ENCODE results near the gene SLC4A9. TPM values are rescaled to one million over a fixed set of nuclear protein-coding genes. Genes with fewer than 3 reads are reported as not detected.
A peak's percentile ranks its signal among the peaks of the same experiment; 100 is the strongest.

SLC4A9 gene
- total RNA-seq, 1 donor from 2014 or later: 0.32 TPM

DNA sequence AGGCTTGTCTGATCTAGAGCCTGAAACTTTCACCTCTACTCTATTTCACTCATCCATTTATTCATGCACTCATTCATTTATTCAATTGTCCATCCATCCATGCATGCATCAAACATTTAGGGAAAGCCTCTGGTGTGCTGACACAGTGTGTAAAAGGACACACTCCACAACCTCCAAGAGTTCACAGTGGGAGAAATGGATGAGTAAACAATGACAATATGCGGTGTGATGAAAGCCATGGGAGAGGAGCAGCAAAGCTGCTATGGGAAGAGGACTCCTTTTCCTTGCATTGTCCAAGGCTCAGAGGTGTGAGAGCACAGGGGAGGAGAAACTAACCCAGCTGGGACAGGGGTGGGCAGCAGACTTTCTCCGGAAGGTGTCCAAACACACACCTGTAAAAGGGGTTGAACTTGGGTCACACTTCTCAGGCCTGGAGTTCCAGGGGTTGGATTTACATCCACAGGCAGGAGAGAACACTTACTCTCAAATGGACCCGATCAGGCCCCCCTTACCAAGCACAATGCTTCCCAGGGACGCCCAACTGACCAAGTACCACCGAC lies 35.9 kb upstream of the SLC4A9 start:
- Histone ChIP-seq H3K4me3 (no peak overlapping the region), H3K4me1 (peaks cover 74% of the 10 kb centered on the region), H3K27ac (peak overlapping the region; percentile 81), H3K9me3 (no peaks in the 10 kb centered on the region), H3K27me3 (ENCODE audit: low read depth) (no peaks in the 10 kb centered on the region), H3K36me3 (no peaks in the 10 kb centered on the region)
- DNase-seq: no peak
- TF ChIP-seq CTCF (IDR thresholded peaks at IDR 0.05): no peak
- intact Hi-C loops (cut with DNase I): no loop called here
- ATAC-seq: no peak

GRCh38 chr5:140324617-140325241 lies 35.3 kb upstream of the SLC4A9 start:
- DNase-seq (no peak), ATAC-seq (peak; percentile 53 to 64)
- Histone ChIP-seq H3K27ac (peak overlapping the region; percentile 81), H3K4me3 (no peak overlapping the region), H3K27me3 (ENCODE audit: low read depth) (no peaks in the 10 kb centered on the region), H3K36me3 (no peaks in the 10 kb centered on the region), H3K4me1 (peaks cover 75% of the 10 kb centered on the region), H3K9me3 (no peaks in the 10 kb centered on the region)
- TF ChIP-seq CTCF (IDR thresholded peaks at IDR 0.05): no peak
- intact Hi-C loops (cut with DNase I): no loop called here

DNA sequence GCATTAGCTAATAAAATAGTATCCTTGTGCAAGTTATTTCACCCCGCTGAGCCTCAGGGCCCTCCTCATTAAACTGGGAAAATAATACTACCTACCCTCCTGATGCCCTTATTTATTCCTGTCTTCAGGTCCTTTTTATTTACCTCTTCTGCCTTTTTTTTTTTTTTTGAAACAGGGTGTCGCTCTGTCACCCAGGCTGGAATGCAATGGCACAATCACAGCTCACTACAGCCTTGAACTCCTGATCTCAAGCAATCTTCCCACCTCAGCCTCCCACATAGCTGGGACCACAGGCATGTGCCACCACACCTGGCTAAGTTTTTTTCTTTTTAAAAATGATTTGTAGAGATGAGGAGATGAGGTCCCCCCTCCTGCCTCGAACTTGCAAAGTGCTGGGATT lies 34.5 kb upstream of the SLC4A9 start:
- no peaks in the 10 kb centered on the region for H3K27me3 ChIP-seq (ENCODE audit: low read depth)
- ATAC-seq: no peak
- no peak for TF ChIP-seq CTCF (IDR thresholded peaks at IDR 0.05)
- no peaks in the 10 kb centered on the region for H3K9me3 ChIP-seq
- no peaks in the 10 kb centered on the region for H3K36me3 ChIP-seq
- peaks cover 72% of the 10 kb centered on the region for H3K4me1 ChIP-seq
- peak overlapping the region; percentile 13 for H3K27ac ChIP-seq
- intact Hi-C loops (cut with DNase I): no loop called here
- no peak overlapping the region for H3K4me3 ChIP-seq
- no peak for DNase-seq

GRCh38 chr5:140327589-140327988 lies 32.4 kb upstream of the SLC4A9 start:
- intact Hi-C loops (cut with DNase I): no loop called here
- Histone ChIP-seq H3K9me3 (no peaks in the 10 kb centered on the region), H3K27me3 (ENCODE audit: low read depth) (no peaks in the 10 kb centered on the region), H3K36me3 (peaks cover 4% of the 10 kb centered on the region), H3K4me1 (peaks cover 58% of the 10 kb centered on the region), H3K27ac (no peak overlapping the region), H3K4me3 (no peak overlapping the region)
- ATAC-seq: no peak
- no peak for TF ChIP-seq CTCF (IDR thresholded peaks at IDR 0.05)
- DNase-seq: no peak

DNA sequence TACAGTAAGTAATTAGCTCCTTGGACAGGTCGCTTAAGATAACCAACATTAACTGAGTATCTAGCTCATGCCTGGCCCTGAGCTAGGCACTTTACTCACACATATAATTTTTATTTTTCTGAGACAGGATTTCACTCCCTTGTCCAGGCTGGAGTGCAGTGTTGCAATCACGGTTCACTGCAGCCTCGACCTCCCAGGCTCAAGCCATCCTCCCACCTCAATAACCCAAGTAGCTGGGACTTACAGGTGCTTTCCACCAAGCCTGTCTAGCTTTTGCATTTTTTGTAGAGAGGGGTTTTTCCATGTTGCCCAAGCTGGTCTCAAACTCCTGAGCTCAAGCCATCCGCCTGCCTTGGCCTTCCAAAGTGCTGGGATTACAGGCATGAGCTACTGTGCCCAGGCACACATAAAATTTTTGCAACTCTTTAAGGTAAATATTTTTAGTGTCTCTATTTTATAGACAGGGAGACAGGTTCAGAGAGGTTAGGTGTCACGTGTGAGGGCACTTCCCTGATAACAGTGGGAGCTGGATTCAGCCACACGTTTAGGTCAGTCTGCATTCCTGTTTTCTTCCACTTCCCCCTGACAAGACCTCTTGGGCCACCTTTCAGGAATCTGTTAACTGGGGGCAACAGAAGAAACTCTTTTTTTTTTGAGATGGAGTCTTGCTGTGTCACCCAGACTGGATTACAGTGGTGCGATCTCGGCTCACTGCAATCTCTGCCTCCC lies 31.8 kb upstream of the SLC4A9 start:
- Histone ChIP-seq H3K36me3 (peaks cover 10% of the 10 kb centered on the region), H3K9me3 (no peaks in the 10 kb centered on the region), H3K27ac (no peak overlapping the region), H3K27me3 (ENCODE audit: low read depth) (no peaks in the 10 kb centered on the region), H3K4me3 (no peak overlapping the region), H3K4me1 (peaks cover 51% of the 10 kb centered on the region)
- TF ChIP-seq CTCF (IDR thresholded peaks at IDR 0.05): no peak
- intact Hi-C loops (cut with DNase I): no loop called here
- no peak for ATAC-seq
- DNase-seq: no peak

Data from lower lobe of right lung (tissue), 2 donors.